Midbrain (tissue), 1 donor: ENCODE measurements around the gene SLC25A18.
A peak's percentile ranks its signal among the peaks of the same experiment; 100 is the strongest.
"Not testable (repeated sequence)": the region's sequence is repeated elsewhere in the genome, so short reads cannot be mapped to it uniquely, and the experiment has no call there.

Source experiments
- DNase-seq: peaks from one replicate; lab custom pipeline; 2025; lab: John Stamatoyannopoulos, UW

The SLC25A18 gene

DNA sequence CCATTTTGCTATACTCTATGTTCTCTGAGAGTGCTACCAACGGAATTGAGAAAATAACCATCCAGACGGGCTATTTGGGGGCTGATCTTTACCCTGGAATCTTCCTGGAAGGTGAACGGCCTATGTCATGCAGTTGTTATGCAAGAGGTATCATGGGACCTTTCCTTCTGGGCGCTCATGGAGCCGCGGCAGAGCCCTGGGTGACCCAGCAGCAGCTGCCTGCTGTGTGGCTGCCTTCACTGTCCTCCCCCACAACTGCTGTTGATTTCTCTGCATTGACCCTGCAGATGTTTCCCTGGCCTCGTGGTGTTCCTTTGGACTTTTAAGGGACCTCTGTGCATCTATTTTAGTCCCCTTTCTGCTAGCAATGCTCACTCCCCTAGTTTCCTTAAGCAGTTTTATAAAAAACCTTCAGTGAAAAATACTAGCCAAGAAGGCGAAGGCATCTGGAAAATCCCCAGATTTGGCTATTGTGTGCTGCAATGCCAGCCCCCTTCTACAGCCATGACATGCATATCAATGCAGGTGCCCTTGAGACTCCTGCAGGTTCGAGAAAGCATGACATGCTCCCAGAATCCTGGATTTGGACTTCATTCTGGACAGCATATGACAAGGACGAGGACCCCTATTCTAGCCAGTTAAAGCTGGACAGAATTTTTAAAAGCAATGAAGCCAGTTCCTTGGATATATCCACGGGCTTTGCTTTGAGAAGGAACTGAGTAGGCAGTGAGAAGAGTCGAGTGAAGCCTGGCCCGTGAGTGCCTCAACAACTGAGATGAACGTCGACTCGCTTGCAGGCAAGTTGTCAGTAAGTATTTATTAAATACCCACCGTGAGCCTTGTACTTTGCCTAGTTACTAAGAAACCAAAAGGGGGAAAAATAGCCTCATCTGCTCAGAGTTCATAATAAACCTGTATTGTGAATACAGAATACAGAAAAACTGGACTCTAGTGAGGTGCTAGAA, at the start of gene SLC25A18:
SLC25A18 (plus strand) TSS at position 593 of the 965 bp plus-strand sequence. CDS start 16,447 bp downstream, outside the sequence.
- DNase-seq, result peak; percentile 86

- no peak for DNase-seq
Measured at GRCh38 chr22:17513612-17514011, 49.7 kb upstream of the SLC25A18 start.

- DNase-seq, result no peak
Measured at GRCh38 chr22:17514084-17514483, 49.2 kb upstream of the SLC25A18 start.

DNA sequence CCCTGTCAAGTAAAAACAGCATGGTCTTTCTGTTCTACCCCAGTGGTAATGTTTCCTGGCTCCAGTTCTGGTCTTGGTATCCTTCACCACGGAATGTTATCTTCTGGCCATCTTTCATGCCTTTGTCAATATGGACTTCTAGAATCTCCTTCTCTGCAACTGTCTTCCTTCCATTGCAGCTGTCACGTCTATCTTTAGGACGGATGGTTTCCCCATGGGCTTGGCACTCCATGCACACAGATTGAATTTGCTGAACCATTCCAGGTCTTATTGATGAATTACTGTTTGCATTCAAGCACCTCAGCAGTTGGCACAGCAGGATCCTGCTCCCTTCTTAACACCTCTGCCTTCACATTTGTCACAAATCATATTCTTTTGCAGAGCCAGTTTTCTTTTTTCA, 44.9 kb upstream of the SLC25A18 start:
- no peak for DNase-seq

DNA sequence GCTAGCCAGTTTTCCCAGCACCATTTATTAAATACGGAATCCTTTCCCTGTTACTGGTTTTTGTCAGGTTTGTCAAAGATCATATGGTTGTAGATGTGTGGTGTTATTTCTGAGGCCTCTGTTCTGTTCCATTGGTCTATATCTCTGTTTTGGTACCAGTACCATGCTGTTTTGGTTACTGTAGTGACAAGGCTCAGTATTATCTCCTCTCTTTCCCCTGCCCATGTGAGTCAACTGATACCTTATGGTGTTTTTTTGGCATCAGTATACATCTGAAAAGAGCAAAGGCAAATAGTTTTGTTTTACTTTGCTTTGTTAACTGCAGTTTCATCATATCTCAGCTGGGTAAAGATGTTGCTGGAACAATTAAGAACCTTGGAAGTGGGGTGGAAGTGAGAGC, 41.3 kb upstream of the SLC25A18 start:
- not testable (repeated sequence) for DNase-seq

DNA sequence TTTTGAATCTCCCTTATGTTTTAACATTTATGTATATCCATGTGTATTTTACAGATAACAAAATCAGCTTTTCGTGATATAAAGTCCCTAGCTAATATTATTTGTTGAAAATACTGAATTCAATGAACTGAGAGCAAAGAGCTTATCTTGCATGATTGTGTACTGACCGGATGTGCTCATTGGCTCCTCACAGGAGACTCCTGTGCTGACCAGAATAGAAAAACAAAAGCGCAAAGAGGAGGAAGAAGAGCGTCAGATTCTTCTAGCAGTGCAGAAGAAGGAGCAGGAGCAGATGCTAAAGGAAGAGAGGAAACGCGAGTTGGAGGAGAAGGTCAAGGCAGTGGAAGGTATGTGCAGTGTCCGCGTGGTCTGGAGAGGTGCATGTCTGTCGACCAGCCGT, 39.4 kb upstream of the SLC25A18 start:
- no peak for DNase-seq

DNA sequence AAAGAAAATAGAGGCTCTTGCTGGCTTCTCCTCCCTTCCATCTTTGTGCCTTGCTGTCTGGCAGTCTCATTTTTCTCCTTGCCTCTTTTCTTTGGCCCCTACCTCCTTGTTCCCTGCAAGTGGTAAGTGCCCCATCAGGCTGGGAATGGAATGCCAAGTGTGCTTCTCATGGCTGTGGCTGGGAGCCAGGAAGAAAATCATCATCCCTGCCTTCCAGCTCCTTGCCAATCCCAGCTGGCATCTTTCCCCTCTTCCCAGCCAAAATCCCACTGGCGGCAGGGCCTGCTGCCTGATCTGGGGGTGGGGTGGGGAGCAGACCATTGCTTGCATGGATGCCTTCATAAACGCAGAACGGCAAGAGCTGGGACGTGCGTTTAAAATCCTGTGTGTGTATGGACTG, 27.0 kb upstream of the SLC25A18 start:
- peak; percentile 66 for DNase-seq

DNA sequence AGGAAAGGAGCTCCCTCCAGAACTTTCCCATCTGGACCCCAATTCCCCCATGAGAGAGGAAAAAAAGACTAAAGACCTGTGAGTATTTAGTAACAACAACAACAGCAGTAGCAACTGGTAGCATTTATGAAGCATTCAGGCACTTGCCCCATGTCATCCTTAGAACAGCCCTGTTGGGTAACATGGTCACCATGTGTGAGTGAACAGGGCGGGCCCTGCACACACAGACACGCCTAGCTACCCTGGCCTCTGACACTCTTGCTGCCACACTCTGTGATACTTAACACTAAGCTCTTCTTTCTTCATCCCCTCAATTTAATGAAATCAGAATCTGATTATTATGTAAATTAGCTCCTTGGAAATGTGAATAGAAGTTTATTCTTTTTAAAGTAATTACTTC, 26.1 kb upstream of the SLC25A18 start:
- no peak for DNase-seq

DNA sequence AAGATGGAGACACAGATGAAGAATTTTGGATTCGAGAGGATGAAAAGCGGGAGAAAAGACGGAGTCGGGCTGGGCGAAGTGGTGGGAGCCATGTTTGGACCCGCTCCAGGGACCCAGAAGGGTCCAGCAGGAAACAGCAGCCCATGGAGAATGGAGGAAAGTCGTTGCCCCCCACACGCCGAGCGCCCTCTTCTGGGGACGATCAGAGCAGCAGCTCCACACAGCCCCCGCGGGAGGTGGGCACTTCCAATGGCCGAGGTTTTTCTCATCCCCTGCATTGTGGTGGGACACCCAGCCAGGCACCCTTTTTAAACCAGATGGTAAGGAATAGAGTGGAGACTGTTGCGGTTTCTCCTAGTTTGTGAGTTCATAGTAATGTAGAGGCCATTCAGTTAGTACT, 22.8 kb upstream of the SLC25A18 start:
- no peak for DNase-seq

DNA sequence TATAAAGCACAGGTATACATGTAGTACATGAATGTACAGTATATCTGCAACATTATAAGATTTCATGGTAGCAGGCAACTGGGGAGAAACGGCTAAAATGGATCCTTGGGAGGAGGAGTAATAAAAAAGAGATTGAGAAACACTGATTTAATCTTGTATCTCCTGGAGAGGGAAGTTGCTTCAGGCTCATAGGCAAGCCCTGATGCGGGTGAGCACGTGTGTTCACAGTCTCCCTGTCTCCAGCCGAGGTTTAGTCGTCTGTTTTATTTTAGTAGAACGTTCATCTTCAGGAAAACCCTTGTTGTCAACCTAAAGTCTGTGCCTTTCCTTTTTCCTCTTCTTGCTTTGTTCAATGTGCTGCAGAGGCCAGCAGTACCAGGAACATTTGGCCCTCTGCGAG, 21.8 kb upstream of the SLC25A18 start:
- no peak for DNase-seq

DNA sequence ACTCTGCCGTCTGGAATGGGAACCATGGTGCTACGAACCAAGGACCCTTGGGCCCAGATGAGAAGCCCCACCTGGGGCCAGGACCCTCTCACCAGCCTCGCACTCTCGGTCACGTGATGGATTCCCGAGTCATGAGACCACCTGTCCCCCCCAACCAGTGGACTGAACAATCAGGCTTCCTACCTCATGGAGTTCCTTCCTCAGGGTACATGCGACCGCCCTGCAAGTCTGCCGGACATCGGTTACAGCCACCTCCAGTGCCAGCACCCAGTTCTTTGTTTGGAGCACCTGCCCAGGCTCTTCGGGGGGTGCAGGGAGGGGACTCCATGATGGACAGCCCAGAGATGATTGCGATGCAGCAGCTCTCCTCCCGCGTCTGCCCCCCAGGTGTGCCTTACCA, 20.8 kb upstream of the SLC25A18 start:
- DNase-seq, result no peak

GRCh38 chr22:17548010-17548755, 15.1 kb upstream of the SLC25A18 start:
- DNase-seq, result no peak

GRCh38 chr22:17548756-17549035, 14.6 kb upstream of the SLC25A18 start:
- no peak for DNase-seq

- DNase-seq, result no peak
Measured at GRCh38 chr22:17549183-17549582, 14.1 kb upstream of the SLC25A18 start.

GRCh38 chr22:17549655-17550054, 13.6 kb upstream of the SLC25A18 start:
- DNase-seq, result no peak

DNA sequence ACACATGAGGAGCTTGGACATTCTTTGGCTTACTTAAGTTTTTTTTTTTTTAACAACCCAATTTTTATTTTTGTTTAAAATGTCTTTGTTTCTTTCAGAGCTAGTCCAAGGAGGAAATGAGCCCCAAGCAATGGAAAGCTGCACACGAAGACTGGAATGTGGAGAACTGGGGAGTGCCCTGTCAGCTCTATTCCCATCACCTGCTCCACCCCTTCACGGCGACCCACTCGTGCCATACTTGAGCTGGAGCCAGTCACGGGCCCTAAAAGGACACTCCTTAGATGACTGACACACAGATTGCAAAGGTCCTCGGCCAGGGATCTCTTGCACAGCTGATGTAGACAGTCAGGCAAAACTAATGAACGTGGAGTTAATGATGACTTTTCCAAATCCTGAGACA, 10.6 kb upstream of the SLC25A18 start:
- no peak for DNase-seq

GRCh38 chr22:17554814-17555213, 8.5 kb upstream of the SLC25A18 start:
- no peak for DNase-seq

GRCh38 chr22:17559188-17559587, 4.1 kb upstream of the SLC25A18 start:
- DNase-seq, result no peak

- peak; percentile 69 for DNase-seq
Measured at GRCh38 chr22:17563936-17564391, 666 bp downstream of the SLC25A18 start.

DNA sequence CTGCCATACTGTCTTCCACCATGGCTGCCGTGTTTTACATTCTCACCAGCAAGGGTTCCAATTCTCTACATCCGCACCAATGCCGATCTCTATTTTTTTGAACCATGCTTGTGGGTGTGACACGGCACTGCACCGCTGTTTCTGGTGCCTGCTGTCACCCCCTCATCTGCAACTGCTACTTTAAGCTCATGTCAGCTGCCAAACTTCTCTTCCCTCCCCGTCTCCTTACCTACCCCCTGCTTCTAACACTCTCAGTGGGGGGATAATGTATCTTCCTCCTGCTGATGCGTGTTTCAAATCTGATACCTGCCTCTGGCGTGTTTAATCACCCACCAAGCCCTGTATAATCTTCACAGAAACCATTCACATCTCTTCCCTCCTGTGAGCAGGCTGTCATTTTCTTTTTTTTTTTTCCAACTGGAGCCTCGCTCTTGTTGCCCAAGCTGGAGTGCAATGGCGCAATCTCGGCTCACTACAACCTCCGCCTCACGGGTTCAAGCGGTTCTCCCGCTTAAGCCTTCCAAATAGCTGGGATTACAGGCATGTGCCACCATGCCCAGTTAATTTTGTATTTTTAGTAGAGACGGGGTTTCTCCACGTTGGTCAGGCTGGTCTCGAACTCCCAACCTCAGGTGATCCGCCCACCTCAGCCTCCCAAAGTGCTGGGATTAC, 2.9 kb downstream of the SLC25A18 start:
- DNase-seq, result not testable (repeated sequence)

DNA sequence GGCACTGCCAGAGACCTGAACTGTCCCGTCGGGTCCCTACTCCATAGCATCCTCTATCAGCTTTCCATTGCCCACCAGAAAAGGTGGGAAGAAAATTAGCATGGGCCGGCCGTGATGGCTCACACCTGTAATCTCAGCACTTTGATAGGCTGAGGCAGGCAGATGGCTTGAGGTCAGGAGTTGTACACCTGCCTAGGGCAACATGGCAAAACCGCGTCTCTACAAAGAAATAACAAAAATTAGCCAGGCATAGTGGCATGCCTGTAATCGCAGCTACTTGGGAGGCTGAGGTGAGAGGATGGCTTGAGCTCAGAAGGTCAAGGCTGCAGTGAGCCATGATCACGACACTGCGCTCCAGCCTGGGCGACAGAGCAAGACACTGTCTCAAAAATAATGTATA, 3.5 kb downstream of the SLC25A18 start:
- no peak for DNase-seq

- peak; percentile 69 for DNase-seq
Measured at GRCh38 chr22:17569971-17570511, 6.7 kb downstream of the SLC25A18 start.
